NCI-H1092 (cell line): Measurements from ENCODE around the gene UPK3BL2.
"Not testable (repeated sequence)": the region's sequence is repeated elsewhere in the genome, so short reads cannot be mapped to it uniquely, and the experiment has no call there.

Experiments used
- DNase-seq: peaks from one replicate; lab custom pipeline; 2025; lab: John Stamatoyannopoulos, UW

Gene UPK3BL2

DNA sequence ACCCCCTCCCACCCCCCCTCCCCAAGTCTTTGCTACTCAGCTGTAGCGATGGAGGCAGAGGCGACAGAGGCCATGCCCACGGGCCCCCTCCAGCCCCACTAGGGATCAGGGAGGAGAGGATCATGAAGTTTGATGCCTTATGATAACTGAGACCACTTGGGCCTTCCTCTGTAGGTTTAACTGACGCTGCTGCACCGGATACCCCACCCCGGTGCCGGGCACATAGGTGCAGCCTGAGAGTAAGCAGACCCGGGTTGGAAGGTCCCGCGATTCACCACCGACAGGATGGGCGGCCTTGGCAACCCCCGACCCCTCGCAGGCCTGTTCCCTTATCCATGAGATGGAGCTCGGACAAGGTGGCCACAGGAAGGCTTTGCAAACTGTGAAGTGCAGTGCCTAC, 49.5 kb downstream of the UPK3BL2 start:
- DNase-seq = not testable (repeated sequence)

DNA sequence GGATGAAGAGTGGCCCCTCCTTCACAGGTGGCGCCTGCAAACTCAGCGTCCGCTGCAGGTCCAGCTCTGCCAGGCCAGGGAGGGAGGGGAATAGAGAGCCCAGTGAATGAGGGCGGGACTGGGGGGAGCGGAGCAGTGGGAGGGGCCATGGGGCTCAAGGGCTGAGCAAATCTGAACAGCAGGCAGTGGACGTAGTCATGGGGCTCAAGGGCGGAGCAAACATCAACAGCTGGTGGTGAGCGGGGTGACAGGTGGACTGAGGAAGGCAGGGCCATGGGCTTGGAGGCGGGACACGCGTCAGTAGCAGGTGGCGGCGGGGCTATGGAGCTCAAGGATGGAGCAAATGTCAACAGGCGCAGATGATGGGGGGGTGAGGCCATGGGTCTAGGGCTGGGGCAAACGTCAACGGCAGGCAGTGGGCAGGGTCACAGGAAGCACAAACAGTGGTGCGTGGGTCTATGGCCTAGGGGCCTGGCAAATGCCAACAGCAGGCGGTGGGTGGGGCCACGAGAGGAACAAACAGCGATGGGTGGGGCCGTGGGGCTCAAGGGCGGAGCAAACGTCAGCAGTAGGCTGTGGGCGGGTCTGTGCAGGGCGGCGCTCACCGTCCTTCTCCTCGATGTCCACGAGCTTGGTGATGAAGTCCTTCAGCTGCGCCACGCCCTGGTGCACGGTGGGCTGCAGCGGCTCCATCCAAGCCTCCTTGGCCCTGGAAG, 50.1 kb downstream of the UPK3BL2 start:
- not testable (repeated sequence) for DNase-seq

- not testable (repeated sequence) for DNase-seq
Observed at GRCh38 chr7:102490529-102491075, 52.9 kb downstream of the UPK3BL2 start.
